Ovary (tissue), 3 donors: ENCODE measurements around the gene QTRT2.

Experiments used
- EP300 ChIP-seq: sonication (generic); formaldehyde crosslinking; IDR thresholded peaks from one replicate; pipeline ENCODE4 v1.6.1; 2017; ENCODE audit warnings: antibody characterized with exemption
- POLR2A ChIP-seq: fragments of 450-650 bp; IDR thresholded peaks from one replicate; pipeline ENCODE4 v1.6.1; 2017; ENCODE audit warnings: antibody characterized with exemption, mild to moderate bottlenecking, moderate library complexity
- TF ChIP-seq, protein P1 (sequence below), 3 donors: fragments of 450-650 bp in 2 of 3; fragments of 200-600 bp in 1 of 3; IDR thresholded peaks; one replicate each; pipeline versions ENCODE4 v1.5.1 to v1.8.0; 2016 to 2022; ENCODE audit warnings: antibody characterized with exemption in 3 of 3, mild to moderate bottlenecking in 1 of 3
- donor health status: DM: no; HTN: no; CAD: no.

DNA sequence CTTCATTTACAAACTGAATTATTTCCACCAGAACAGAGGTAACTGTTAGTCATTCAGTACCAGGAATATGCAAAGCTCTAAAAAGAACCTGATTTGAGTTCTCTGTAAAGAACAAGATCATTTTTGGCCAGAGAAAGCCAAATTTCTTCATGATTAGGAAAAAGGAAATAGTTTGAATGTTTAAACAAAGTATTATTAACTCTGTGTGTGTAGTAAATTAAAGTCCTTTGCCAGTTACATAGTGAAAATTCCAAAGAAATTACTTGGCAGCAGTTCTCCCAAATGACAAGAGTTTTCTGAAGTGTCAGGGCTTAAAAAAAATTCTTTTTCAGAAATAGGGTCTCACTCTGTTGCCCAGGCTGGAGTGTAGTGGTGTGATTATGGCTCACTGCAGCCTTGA, 24.5 kb downstream of the QTRT2 start:
- TF ChIP-seq, protein P1, sequence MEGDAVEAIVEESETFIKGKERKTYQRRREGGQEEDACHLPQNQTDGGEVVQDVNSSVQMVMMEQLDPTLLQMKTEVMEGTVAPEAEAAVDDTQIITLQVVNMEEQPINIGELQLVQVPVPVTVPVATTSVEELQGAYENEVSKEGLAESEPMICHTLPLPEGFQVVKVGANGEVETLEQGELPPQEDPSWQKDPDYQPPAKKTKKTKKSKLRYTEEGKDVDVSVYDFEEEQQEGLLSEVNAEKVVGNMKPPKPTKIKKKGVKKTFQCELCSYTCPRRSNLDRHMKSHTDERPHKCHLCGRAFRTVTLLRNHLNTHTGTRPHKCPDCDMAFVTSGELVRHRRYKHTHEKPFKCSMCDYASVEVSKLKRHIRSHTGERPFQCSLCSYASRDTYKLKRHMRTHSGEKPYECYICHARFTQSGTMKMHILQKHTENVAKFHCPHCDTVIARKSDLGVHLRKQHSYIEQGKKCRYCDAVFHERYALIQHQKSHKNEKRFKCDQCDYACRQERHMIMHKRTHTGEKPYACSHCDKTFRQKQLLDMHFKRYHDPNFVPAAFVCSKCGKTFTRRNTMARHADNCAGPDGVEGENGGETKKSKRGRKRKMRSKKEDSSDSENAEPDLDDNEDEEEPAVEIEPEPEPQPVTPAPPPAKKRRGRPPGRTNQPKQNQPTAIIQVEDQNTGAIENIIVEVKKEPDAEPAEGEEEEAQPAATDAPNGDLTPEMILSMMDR (IDR thresholded peaks at IDR 0.05) = no peak
- TF ChIP-seq POLR2A (no peak), EP300 (no peak)
